Ramos (cell line): ENCODE data around the gene ATG16L2.

Experiments used
- in situ Hi-C: fragments of 300-500 bp; cut with MboI; formaldehyde crosslinking; loops from one replicate; pipeline ENCODE4 v1.14.3; 2022; ENCODE audit warnings: low sequenced_read_pairs; ENCODE audit not compliant: unreplicated experiment

Gene ATG16L2

GRCh38 chr11:72814286-72815109, at the start of gene ATG16L2:
Gene ATG16L2, plus strand, starts transcription at chr11:72814411. Its CDS starts 35 bp downstream, at chr11:72814446.
- in situ Hi-C loops, result no loop called here

- in situ Hi-C loops, result no loop called here
These were observed 49.7 kb upstream of the ATG16L2 start for GRCh38 chr11:72764503-72764902.

GRCh38 chr11:72766152-72766902, 47.9 kb upstream of the ATG16L2 start:
- in situ Hi-C loops, result no loop called here

- in situ Hi-C loops, result no loop called here
These were observed 46.8 kb upstream of the ATG16L2 start for GRCh38 chr11:72767203-72768062.

- in situ Hi-C loops, result no loop called here
These were observed 45.6 kb upstream of the ATG16L2 start for GRCh38 chr11:72768581-72768980.

GRCh38 chr11:72769680-72770079, 44.5 kb upstream of the ATG16L2 start:
- in situ Hi-C loops, result no loop called here

GRCh38 chr11:72770799-72771198, 43.4 kb upstream of the ATG16L2 start:
- in situ Hi-C loops, result no loop called here

GRCh38 chr11:72771507-72771906, 42.7 kb upstream of the ATG16L2 start:
- in situ Hi-C loops, result no loop called here

GRCh38 chr11:72772059-72772458, 42.2 kb upstream of the ATG16L2 start:
- in situ Hi-C loops, result no loop called here

GRCh38 chr11:72773291-72773690, 40.9 kb upstream of the ATG16L2 start:
- in situ Hi-C loops, result no loop called here

- in situ Hi-C loops, result no loop called here
These were observed 40.5 kb upstream of the ATG16L2 start for GRCh38 chr11:72773696-72774095.

- in situ Hi-C loops, result no loop called here
These were observed 39.7 kb upstream of the ATG16L2 start for GRCh38 chr11:72774499-72774898.

GRCh38 chr11:72775288-72776110, 38.7 kb upstream of the ATG16L2 start:
- in situ Hi-C loops, result no loop called here

- in situ Hi-C loops, result no loop called here
These were observed 37.9 kb upstream of the ATG16L2 start for GRCh38 chr11:72776117-72776843.

GRCh38 chr11:72776844-72777754, 37.1 kb upstream of the ATG16L2 start:
- in situ Hi-C loops, result no loop called here

GRCh38 chr11:72777755-72778278, 36.4 kb upstream of the ATG16L2 start:
- in situ Hi-C loops, result no loop called here

- in situ Hi-C loops, result no loop called here
These were observed 35.4 kb upstream of the ATG16L2 start for GRCh38 chr11:72778535-72779494.
